HG03558 (cell line): ENCODE results near the gene STRIT1.
"Not testable (repeated sequence)": the region's sequence is repeated elsewhere in the genome, so short reads cannot be mapped to it uniquely, and the experiment has no call there.

Source experiments
- ATAC-seq: cut with Tn5 transposase; IDR thresholded peaks from one replicate; pipeline ENCODE4 v1.9.1; 2021; ENCODE audit warnings: moderate number of reproducible peaks; ENCODE audit not compliant: unreplicated experiment; ENCODE audit errors: extremely low read depth

STRIT1 gene

GRCh38 chr3:155275159-155275754, 18.2 kb downstream of the STRIT1 start:
- not testable (repeated sequence) for ATAC-seq

- ATAC-seq, result not testable (repeated sequence)
These were observed 19.0 kb downstream of the STRIT1 start for GRCh38 chr3:155274435-155274834.

- ATAC-seq, result no peak
These were observed 22.2 kb downstream of the STRIT1 start for GRCh38 chr3:155271343-155271613.

- ATAC-seq, result no peak
These were observed 22.8 kb downstream of the STRIT1 start for GRCh38 chr3:155270485-155271342.

- no peak for ATAC-seq
These were observed 23.4 kb downstream of the STRIT1 start for GRCh38 chr3:155270063-155270462.

GRCh38 chr3:155262855-155263254, 30.6 kb downstream of the STRIT1 start:
- ATAC-seq, result not testable (repeated sequence)

- no peak for ATAC-seq
These were observed 31.2 kb downstream of the STRIT1 start for GRCh38 chr3:155262295-155262694.

GRCh38 chr3:155254445-155254844, 39.0 kb downstream of the STRIT1 start:
- ATAC-seq, result no peak

- no peak for ATAC-seq
These were observed 40.9 kb downstream of the STRIT1 start for GRCh38 chr3:155252535-155252934.

- no peak for ATAC-seq
These were observed 41.5 kb downstream of the STRIT1 start for GRCh38 chr3:155252021-155252420.

GRCh38 chr3:155248531-155249187, 44.8 kb downstream of the STRIT1 start:
- ATAC-seq, result no peak

GRCh38 chr3:155244699-155245098, 48.8 kb downstream of the STRIT1 start:
- no peak for ATAC-seq

GRCh38 chr3:155244216-155244615, 49.3 kb downstream of the STRIT1 start:
- ATAC-seq, result no peak

- ATAC-seq, result no peak
These were observed 50.0 kb downstream of the STRIT1 start for GRCh38 chr3:155243512-155243921.

GRCh38 chr3:155242342-155242741, 51.1 kb downstream of the STRIT1 start:
- no peak for ATAC-seq

- ATAC-seq, result no peak
These were observed 51.9 kb downstream of the STRIT1 start for GRCh38 chr3:155241579-155241978.
